Peyer's patch (tissue), 4 donors: ENCODE results near the gene MYOM3. TPM values are rescaled to one million over a fixed set of nuclear protein-coding genes. Genes with fewer than 3 reads are reported as not detected.

Experiments
- DNase-seq, 3 donors: peaks; one replicate each; pipeline ENCODE4 v3.0.0-alpha.2; 2017 to 2019
- H3K27ac ChIP-seq, 4 donors: fragments of 200-600 bp; sonication (generic); one replicate each; pipeline ENCODE4 v1.5.1; 2016 to 2019
- H3K27me3 ChIP-seq, 2 donors: fragments of 200-600 bp; sonication (generic); one replicate each; pipeline ENCODE4 v1.5.1; 2019
- H3K36me3 ChIP-seq, 3 donors: fragments of 200-600 bp; sonication (generic); one replicate each; pipeline ENCODE4 v1.5.1; 2016 to 2019
- H3K4me1 ChIP-seq, 4 donors: fragments of 200-600 bp; sonication (generic); one replicate each; pipeline ENCODE4 v1.5.1; 2016 to 2019
- H3K4me3 ChIP-seq, 4 donors: fragments of 200-600 bp; sonication (generic); 1 replicate in 3 of 4; 2 replicates in 1 of 4; pipeline ENCODE4 v1.5.1; 2016 to 2019; ENCODE audit warnings: mild to moderate bottlenecking in 1 of 4
- H3K9me3 ChIP-seq, 4 donors: fragments of 200-600 bp; sonication (generic); one replicate each; pipeline ENCODE4 v1.5.1; 2016 to 2019; ENCODE audit warnings: mild to moderate bottlenecking in 1 of 4
- CTCF ChIP-seq, 6 experiments: fragments of 450-650 bp in 4 of 6; fragments of 200-600 bp in 2 of 6; sonication (generic) in 1 of 6; IDR thresholded peaks; one replicate each; pipeline ENCODE4 v1.5.1; 2017 to 2019; ENCODE audit warnings: antibody characterized with exemption in 6 of 6, mild to moderate bottlenecking in 3 of 6, moderate library complexity in 1 of 6
- POLR2A ChIP-seq, 2 donors: fragments of 450-650 bp; IDR thresholded peaks; one replicate each; pipeline ENCODE4 v1.5.1; 2017; ENCODE audit warnings: antibody characterized with exemption in 2 of 2, mild to moderate bottlenecking in 2 of 2, moderate library complexity in 2 of 2
- total RNA-seq, 4 donors: library from RNA; depleted of rRNA; stranded (reverse); fragments of >200 nt; gene quantifications; one replicate each; pipeline ENCODE4 v1.1.0, GENCODE V29; 2016

Gene MYOM3
- total RNA-seq, 4 donors from 2014 or later: 10.7 to 40.8 (median 24.7) TPM

- Histone ChIP-seq H3K27ac (peak overlapping the region in 3 of 4 donors; percentile 29 to 87 (median 86)), H3K36me3 (no peaks in the 10 kb centered on the region), H3K4me3 (peak overlapping the region in 2 of 4 donors; percentile 21 to 32), H3K4me1 (peaks cover 0 to 4% (median 0%) of the 10 kb centered on the region in 4 donors), H3K9me3 (no peaks in the 10 kb centered on the region), H3K27me3 (no peaks in the 10 kb centered on the region)
- DNase-seq: peak in 2 of 3 donors; percentile 78 to 90
- TF ChIP-seq CTCF (IDR thresholded peaks at IDR 0.05) (no peak), POLR2A (IDR thresholded peaks at IDR 0.05) (peak in 1 of 2 donors; percentile 48)
These were observed 37.9 kb upstream of the MYOM3 start for GRCh38 chr1:24149866-24150233.

GRCh38 chr1:24147816-24148215 lies 35.9 kb upstream of the MYOM3 start:
- H3K27me3 ChIP-seq: no peaks in the 10 kb centered on the region
- TF ChIP-seq CTCF (IDR thresholded peaks at IDR 0.05) (no peak), POLR2A (IDR thresholded peaks at IDR 0.05) (no peak)
- peaks cover 0 to 10% (median 2%) of the 10 kb centered on the region in 4 donors for H3K4me1 ChIP-seq
- H3K36me3 ChIP-seq: no peaks in the 10 kb centered on the region
- no peak overlapping the region for H3K27ac ChIP-seq
- no peak for DNase-seq
- H3K4me3 ChIP-seq: no peak overlapping the region
- H3K9me3 ChIP-seq: no peaks in the 10 kb centered on the region

- H3K4me1 ChIP-seq: peaks cover 0 to 10% (median 2%) of the 10 kb centered on the region in 4 donors
- H3K27me3 ChIP-seq: no peaks in the 10 kb centered on the region
- H3K9me3 ChIP-seq: no peaks in the 10 kb centered on the region
- no peak overlapping the region for H3K27ac ChIP-seq
- no peak overlapping the region for H3K4me3 ChIP-seq
- TF ChIP-seq CTCF (IDR thresholded peaks at IDR 0.05) (no peak), POLR2A (IDR thresholded peaks at IDR 0.05) (no peak)
- H3K36me3 ChIP-seq: no peaks in the 10 kb centered on the region
- DNase-seq: no peak
These were observed 35.3 kb upstream of the MYOM3 start for GRCh38 chr1:24147194-24147593.

- TF ChIP-seq POLR2A (IDR thresholded peaks at IDR 0.05): peak; percentile 78 to 92
- peak in 1 of 6 experiments; percentile 10 for TF ChIP-seq CTCF (IDR thresholded peaks at IDR 0.05)
- no peaks in the 10 kb centered on the region for H3K27me3 ChIP-seq
- H3K27ac ChIP-seq: peak within 1 kb of the TSS in 3 of 4 donors; percentile 57 to 95 (median 83)
- peaks cover 0 to 6% (median 2%) of the 10 kb centered on the region in 4 donors for H3K4me1 ChIP-seq
- H3K9me3 ChIP-seq: no peaks in the 10 kb centered on the region
- peak in 2 of 3 donors; percentile 89 to 93 for DNase-seq
- H3K36me3 ChIP-seq: peaks cover 0 to under 1% (median 0%) of the 10 kb centered on the region in 3 donors
- H3K4me3 ChIP-seq: peak within 1 kb of the TSS in 3 of 4 donors; percentile 40 to 80 (median 65)
These were observed 30.9 kb upstream of the MYOM3 start, which contains the start of gene IL22RA1 for GRCh38 chr1:24142546-24143534. Gene IL22RA1, minus strand, starts transcription at chr1:24143140. Its CDS starts 58 bp downstream, at chr1:24143082.

- TF ChIP-seq CTCF (IDR thresholded peaks at IDR 0.05) (no peak), POLR2A (IDR thresholded peaks at IDR 0.05) (peak in 1 of 2 donors; percentile 35)
- H3K9me3 ChIP-seq: no peaks in the 10 kb centered on the region
- H3K27me3 ChIP-seq: no peaks in the 10 kb centered on the region
- H3K4me1 ChIP-seq: peaks cover 0 to 6% (median 2%) of the 10 kb centered on the region in 4 donors
- peak overlapping the region in 3 of 4 donors; percentile 46 to 95 (median 83) for H3K27ac ChIP-seq
- peak in 1 of 3 donors; percentile 72 for DNase-seq
- H3K36me3 ChIP-seq: peaks cover 0 to 10% (median 0%) of the 10 kb centered on the region in 3 donors
- H3K4me3 ChIP-seq: peak overlapping the region in 2 of 4 donors; percentile 65 to 80
These were observed 29.5 kb upstream of the MYOM3 start for GRCh38 chr1:24141311-24141997.
